PC-9 (cell line): Measurements from ENCODE around the gene LIMS2. TPM values are rescaled to one million over a fixed set of nuclear protein-coding genes. Genes with fewer than 3 reads are reported as not detected.

ENCODE experiments used
- BruUV-seq: library from RNA; stranded (reverse); fragments of 400-500 nt; replicated peaks from 2 replicates; lab custom pipeline; 2021; lab: Mats Ljungman, UMichigan
- CTCF ChIA-PET: fragments of 300-600 bp; sonication (Branson Sonifier 250); formaldehyde crosslinking; loops from one replicate; lab custom pipeline; 2022; ENCODE audit warnings: antibody characterized with exemption; lab: Charles Lee
- POLR2A ChIA-PET: fragments of 300-600 bp; sonication (Branson Sonifier 250); formaldehyde crosslinking; loops from one replicate; lab custom pipeline; 2022; ENCODE audit warnings: antibody characterized with exemption; ENCODE audit not compliant: unreplicated experiment; lab: Charles Lee
- DNase-seq, 2 experiments: peaks; one replicate each; pipeline versions ENCODE4 v3.0.0 to v3.0.0-alpha.2; 2015 to 2022; ENCODE audit warnings: mixed read lengths in 1 of 2
- H2AFZ ChIP-seq: fragments of 200-600 bp; sonication (generic); 2 replicates; pipeline ENCODE4 v1.8.1; 2017; ENCODE audit warnings: antibody characterized with exemption
- H3F3A ChIP-seq: fragments of 200-600 bp; sonication (generic); 2 replicates; pipeline ENCODE4 v1.8.1; 2017; ENCODE audit warnings: antibody characterized with exemption, mild to moderate bottlenecking, low read depth; ENCODE audit not compliant: insufficient read depth
- H3K27ac ChIP-seq: fragments of 200-600 bp; sonication (generic); 2 replicates; pipeline ENCODE4 v1.6.1; 2016; ENCODE audit warnings: mixed run types
- H3K27me3 ChIP-seq: fragments of 200-600 bp; sonication (generic); 2 replicates; pipeline ENCODE4 v1.6.1; 2016; ENCODE audit warnings: low read depth, mixed run types; ENCODE audit not compliant: insufficient read depth
- H3K36me3 ChIP-seq: fragments of 200-600 bp; sonication (generic); 2 replicates; pipeline ENCODE4 v1.6.1; 2016; ENCODE audit warnings: low read depth, mixed run types
- H3K4me1 ChIP-seq: fragments of 200-600 bp; sonication (generic); replicated peaks from 2 replicates; pipeline ENCODE4 v1.6.1; 2016; ENCODE audit warnings: mixed run types; ENCODE audit not compliant: insufficient read depth
- H3K4me2 ChIP-seq: fragments of 200-600 bp; sonication (generic); 2 replicates; pipeline ENCODE4 v1.6.1; 2017; ENCODE audit warnings: mixed run types
- H3K4me3 ChIP-seq: fragments of 200-600 bp; sonication (generic); 2 replicates; pipeline ENCODE4 v1.6.1; 2016; ENCODE audit warnings: mixed run types
- H3K79me2 ChIP-seq: fragments of 200-600 bp; sonication (generic); 2 replicates; pipeline ENCODE4 v1.6.1; 2017; ENCODE audit warnings: low read depth, mixed run types
- H3K9me2 ChIP-seq: fragments of 200-600 bp; sonication (generic); 2 replicates; pipeline ENCODE4 v1.8.1; 2017; ENCODE audit warnings: mild to moderate bottlenecking; ENCODE audit not compliant: insufficient read depth
- H3K9me3 ChIP-seq: fragments of 200-600 bp; sonication (generic); 2 replicates; pipeline ENCODE4 v1.8.1; 2016; ENCODE audit warnings: low read depth; ENCODE audit not compliant: insufficient read depth
- H4K20me1 ChIP-seq: fragments of 200-600 bp; sonication (generic); 2 replicates; pipeline ENCODE4 v1.8.1; 2017; ENCODE audit not compliant: insufficient read depth
- CTCF ChIP-seq: fragments of 200-600 bp; sonication (generic); conservative IDR thresholded peaks from 2 replicates; pipeline ENCODE4 v1.6.1; 2017; ENCODE audit warnings: mixed run types, antibody characterized with exemption, mild to moderate bottlenecking, moderate library complexity
- EZH2 ChIP-seq: fragments of 200-600 bp; sonication (generic); IDR thresholded peaks from 2 replicates; pipeline ENCODE4 v1.8.0; 2017; ENCODE audit warnings: antibody characterized with exemption, low read depth
- intact Hi-C: fragments of 100-400 bp; cut with micrococcal nuclease; formaldehyde crosslinking; loops from one replicate; pipeline ENCODE4 v1.10.0; 2022; ENCODE audit not compliant: unreplicated experiment
- total RNA-seq: library from RNA; stranded (reverse); gene quantifications from 2 replicates; pipeline ENCODE4 v1.2.3, GENCODE V29; 2021

The LIMS2 gene
- total RNA-seq, 1 experiment from 2014 or later, result 1.4 TPM

DNA sequence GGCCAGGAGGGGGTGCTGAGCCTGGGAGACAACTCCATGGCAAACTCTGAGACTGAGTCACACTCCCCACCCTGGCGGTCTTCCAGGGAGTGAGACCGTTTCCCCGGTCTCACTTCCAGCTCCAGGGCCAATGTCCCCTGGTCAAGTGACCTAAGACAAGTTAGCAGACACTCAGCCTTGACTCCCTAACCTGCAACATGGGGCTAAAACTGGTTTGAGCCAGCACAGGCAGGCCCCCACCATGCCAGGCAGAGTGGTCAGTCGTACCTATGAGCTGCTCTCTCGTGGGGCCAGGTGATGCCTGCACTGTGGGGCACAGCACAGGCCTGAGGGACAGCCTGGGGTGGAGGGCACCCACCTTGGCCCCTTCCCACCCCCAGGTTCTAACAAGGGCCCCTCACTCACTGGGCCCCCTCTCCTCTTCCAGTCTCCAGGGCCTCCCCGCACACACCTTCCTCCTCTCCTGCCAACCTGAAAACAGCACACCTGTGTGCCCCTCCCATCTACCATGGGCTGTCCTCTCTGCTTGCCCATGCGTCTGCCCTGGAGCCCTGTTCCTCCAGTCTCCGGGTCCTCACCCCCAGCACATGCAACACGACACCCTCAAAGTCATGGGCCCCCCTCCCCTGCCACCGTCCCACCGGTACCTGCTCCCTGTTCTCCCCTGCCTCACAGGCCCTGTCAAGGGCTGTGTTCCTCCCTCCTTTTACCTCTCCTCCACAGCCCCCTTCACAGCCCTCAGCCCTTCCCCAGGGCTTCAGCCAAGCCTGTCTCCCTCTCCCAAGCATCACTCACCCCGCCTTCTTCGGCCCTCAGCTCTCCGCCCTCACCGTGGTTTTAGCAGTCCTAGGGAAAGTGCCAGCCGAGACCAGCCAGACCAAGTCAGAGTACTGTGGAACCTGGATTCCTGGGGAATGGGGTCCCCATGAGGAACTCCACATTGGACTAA is 27.8 kb downstream of the LIMS2 start:
- no peak overlapping the region for H3K4me2 ChIP-seq
- no peaks in the 10 kb centered on the region for H3F3A ChIP-seq
- H3K9me2 ChIP-seq, result no peaks in the 10 kb centered on the region
- H3K27ac ChIP-seq, result no peak overlapping the region
- H4K20me1 ChIP-seq, result no peaks in the 10 kb centered on the region
- no peak overlapping the region for H2AFZ ChIP-seq
- H3K4me3 ChIP-seq, result no peak overlapping the region
- no peaks in the 10 kb centered on the region for H3K36me3 ChIP-seq
- no peaks in the 10 kb centered on the region; the same call in 1 of the 2 replicates for H3K4me1 ChIP-seq
- H3K27me3 ChIP-seq, result no peaks in the 10 kb centered on the region
- intact Hi-C loops, result loop anchor here (2.0 to 10.0 kb wide), 4 partner anchors 53 to 450 kb away; partner anchors contain the start of gene SFT2D3
- no peak for TF ChIP-seq EZH2
- no peak for TF ChIP-seq CTCF
- H3K79me2 ChIP-seq, result no peaks in the 10 kb centered on the region
- no TSS peak for BruUV-seq
- ChIA-PET POLR2A (no interaction called here), CTCF (interaction anchor here (0.6 to 1.1 kb wide), 3 partner anchors 25 to 56 kb away, joined by 3 to 4 read pairs (median 3); no protein-coding TSS in a partner anchor)
- DNase-seq, result no peak
- no peaks in the 10 kb centered on the region for H3K9me3 ChIP-seq

GRCh38 chr2:127646487-127647241 is 28.7 kb downstream of the LIMS2 start:
- CTCF ChIA-PET, result interaction anchor here (0.6 to 1.1 kb wide), 2 partner anchors 51 to 55 kb away, joined by 3 to 4 read pairs; no protein-coding TSS in a partner anchor
- no peak for DNase-seq
- Histone ChIP-seq H3K79me2 (no peaks in the 10 kb centered on the region), H3K27me3 (no peaks in the 10 kb centered on the region), H3K36me3 (no peaks in the 10 kb centered on the region), H3K4me3 (no peak overlapping the region), H3K4me1 (no peaks in the 10 kb centered on the region; the same call in 1 of the 2 replicates), H2AFZ (no peak overlapping the region), H4K20me1 (no peaks in the 10 kb centered on the region), H3K4me2 (no peak overlapping the region), H3F3A (no peaks in the 10 kb centered on the region), H3K9me3 (no peaks in the 10 kb centered on the region), H3K9me2 (no peaks in the 10 kb centered on the region), H3K27ac (no peak overlapping the region)
- TF ChIP-seq EZH2 (no peak), CTCF (no peak)
- intact Hi-C loops, result loop anchor here (5.0 to 10.0 kb wide), 3 partner anchors 139 to 449 kb away; no protein-coding TSS in a partner anchor
- POLR2A ChIA-PET, result no interaction called here
- no TSS peak for BruUV-seq
